K562 (cell line): Measurements from ENCODE around the gene IGSF21. TPM values are rescaled to one million over a fixed set of nuclear protein-coding genes. Genes with fewer than 3 reads are reported as not detected.

ENCODE experiments used
- ATAC-seq: fragments of 200-7000 bp; cut with Tn5 transposase; 3 replicates; pipeline ENCODE4 v1.9.1; 2020; ENCODE audit warnings: moderate library complexity
- BruUV-seq: library from RNA; stranded (reverse); fragments of 400-500 nt; replicated peaks from 2 replicates; lab custom pipeline; 2021; lab: Mats Ljungman, UMichigan
- CTCF ChIA-PET: fragments of 300-600 bp; formaldehyde crosslinking; extraction: SDS; loops from one replicate; lab custom pipeline; 2021; ENCODE audit warnings: low intra/inter-chr PET ratio; lab: Yijun Ruan, JAX
- POLR2A ChIA-PET: fragments of 300-600, 350-650 bp; sonication (Branson Sonifier 250); formaldehyde crosslinking; extraction: SDS; loops from one replicate; lab custom pipeline; 2021; ENCODE audit warnings: antibody characterized with exemption, inconsistent platforms; lab: Yijun Ruan, JAX
- DNase-seq, 4 experiments: peaks; one replicate each; pipeline versions ENCODE4 v3.0.0 to v3.0.0-alpha.2; 2011 to 2018; ENCODE audit warnings: low spot score in 3 of 4, mixed read lengths in 3 of 4; ENCODE audit errors: extremely low read depth in 1 of 4
- FAIRE-seq: peaks from 2 replicates; lab custom pipeline; 2011; peaks lifted over from hg19 to GRCh38; lab: Jason Lieb, UNC
- H2AFZ ChIP-seq: 2 replicates; pipeline ENCODE4 v1.6.0; 2011; ENCODE audit warnings: low read depth, low read length, control low read depth, inconsistent platforms
- H3K27ac ChIP-seq: fragments of 200-600 bp; 3 replicates; pipeline ENCODE4 v1.8.0; 2011; ENCODE audit warnings: low read depth, mild to moderate bottlenecking, control low read depth, inconsistent platforms, low read length, moderate library complexity, mixed read lengths; ENCODE audit errors: extremely low read depth
- H3K27me3 ChIP-seq, 2 experiments: fragments of 300-600 bp in 1 of 2; 2 replicates in 1 of 2; 3 replicates in 1 of 2; pipeline versions ENCODE4 v1.6.0 to v1.8.0; 2011; ENCODE audit warnings: inconsistent platforms in 2 of 2, low read length in 2 of 2, mild to moderate bottlenecking in 1 of 2, mixed read lengths in 1 of 2, moderate library complexity in 1 of 2; ENCODE audit not compliant: control insufficient read depth in 2 of 2, insufficient read depth in 2 of 2
- H3K36me3 ChIP-seq: fragments of 300-600 bp; 3 replicates; pipeline ENCODE4 v1.8.0; 2011; ENCODE audit warnings: mild to moderate bottlenecking, low read length, inconsistent platforms; ENCODE audit not compliant: control insufficient read depth, insufficient read depth
- H3K4me1 ChIP-seq, 2 experiments: fragments of 200-600 bp in 1 of 2; replicated peaks in 1 of 2; 2 replicates in 1 of 2; 3 replicates in 1 of 2; pipeline versions ENCODE4 v1.5.1 to v1.8.0; 2011; ENCODE audit warnings: inconsistent platforms in 2 of 2, low read length in 2 of 2, mild to moderate bottlenecking in 1 of 2, mixed read lengths in 1 of 2, moderate library complexity in 1 of 2; ENCODE audit not compliant: control insufficient read depth in 2 of 2, insufficient read depth in 2 of 2
- H3K4me2 ChIP-seq: 2 replicates; pipeline ENCODE4 v1.6.1; 2011; ENCODE audit warnings: low read length, control low read depth, inconsistent platforms, mixed read lengths; ENCODE audit not compliant: insufficient read depth
- H3K4me3 ChIP-seq: fragments of 200-600 bp; sonication (generic), shearing (Covaris generic); 2 replicates; pipeline ENCODE4 v1.5.1; 2016; ENCODE audit warnings: control low read depth, inconsistent platforms
- H3K79me2 ChIP-seq: fragments of 200-600 bp; 3 replicates; pipeline ENCODE4 v1.8.0; 2011; ENCODE audit warnings: low read length, inconsistent platforms; ENCODE audit not compliant: control insufficient read depth, insufficient read depth
- H3K9ac ChIP-seq, 2 experiments: 2 replicates each; pipeline versions ENCODE4 v1.6.0 to v1.6.1; 2011; ENCODE audit warnings: low read depth in 2 of 2, low read length in 2 of 2, control low read depth in 1 of 2, inconsistent platforms in 1 of 2, mild to moderate bottlenecking in 1 of 2, mixed read lengths in 1 of 2; ENCODE audit not compliant: insufficient read depth in 1 of 2
- H3K9me1 ChIP-seq: one replicate; pipeline ENCODE4 v1.6.0; 2011; ENCODE audit warnings: inconsistent platforms, mild to moderate bottlenecking, low read length, moderate library complexity; ENCODE audit not compliant: control insufficient read depth, insufficient read depth
- H3K9me3 ChIP-seq: replicated peaks from 2 replicates; pipeline ENCODE4 v1.5.1; 2011; ENCODE audit warnings: low read depth, low read length, inconsistent platforms; ENCODE audit not compliant: control insufficient read depth, insufficient read depth
- H4K20me1 ChIP-seq: replicated peaks from 2 replicates; pipeline ENCODE4 v1.6.1; 2011; ENCODE audit warnings: low read length, inconsistent platforms, mixed read lengths; ENCODE audit not compliant: control insufficient read depth, insufficient read depth
- CREB3 ChIP-seq: fragments of 450-650 bp; conservative IDR thresholded peaks from 2 replicates; pipeline ENCODE4 v1.6.1; 2016; ENCODE audit warnings: missing genetic modification characterization, low read depth, mild to moderate bottlenecking, missing compliant biosample characterization, moderate library complexity
- E4F1 ChIP-seq: fragments of 250-450 bp; sonication (Bioruptor Pico); IDR thresholded peaks from 2 replicates; pipeline ENCODE4 v1.5.0; 2021; ENCODE audit warnings: mild to moderate bottlenecking, borderline replicate concordance
- GABPA ChIP-seq: fragments of 200-800 bp; sonication (Bioruptor generic); conservative IDR thresholded peaks from 2 replicates; pipeline ENCODE4 v1.6.1; 2016; ENCODE audit warnings: low read depth, missing genetic modification characterization, missing compliant biosample characterization
- GTF2B ChIP-seq: IDR thresholded peaks from 2 replicates; pipeline ENCODE4 v1.6.1; 2011; ENCODE audit not compliant: insufficient read length; ENCODE audit errors: extremely low read depth
- HDAC8 ChIP-seq: fragments of 450-650 bp; IDR thresholded peaks from 2 replicates; pipeline ENCODE4 v1.6.1; 2016; ENCODE audit warnings: mild to moderate bottlenecking, missing genetic modification characterization, moderate library complexity, missing compliant biosample characterization
- NFE2 ChIP-seq: IDR thresholded peaks from 2 replicates; pipeline ENCODE4 v1.6.1; 2014; ENCODE audit warnings: antibody characterized with exemption, low read depth
- RREB1 ChIP-seq: fragments of 250-450 bp; sonication (Bioruptor Pico); IDR thresholded peaks from 2 replicates; pipeline ENCODE4 v1.4.0; 2020
- TCF7L2 ChIP-seq: fragments of 150-350 bp; IDR thresholded peaks from 2 replicates; pipeline ENCODE4 v1.6.1; 2016; ENCODE audit warnings: low read depth, mild to moderate bottlenecking, low read length, moderate library complexity
- ZNF655 ChIP-seq: fragments of 250-450 bp; sonication (Bioruptor Pico); IDR thresholded peaks from 2 replicates; pipeline ENCODE4 v1.5.0; 2021
- WGBS: fragments of 100-300 bp; shearing (Covaris generic); methylation state at CpG from one replicate; pipeline ENCODE4 v1.1.6; 2016; ENCODE audit warnings: low coverage, mixed read lengths; ENCODE audit not compliant: insufficient coverage; ENCODE audit errors: missing lambda C conversion rate; 5-methylcytosine and 5-hydroxymethylcytosine counted together
- in situ Hi-C: fragments of 300-500 bp; cut with MboI; formaldehyde crosslinking; loops from 4 replicates; pipeline ENCODE4 v1.15.0; 2018; ENCODE audit warnings: inconsistent platforms, mixed read lengths
- intact Hi-C: fragments of 100-400 bp; cut with micrococcal nuclease; formaldehyde crosslinking; loops from 2 replicates; pipeline ENCODE4 v1.14.2; 2022
- polyA plus RNA-seq, 8 experiments: library from polyadenylated mRNA; depleted of rRNA in 4 of 8; stranded (reverse) in 5 of 8; unstranded in 3 of 8; fragments of >200 nt; fragmentation: Nextera tagmentation in 2 of 8; fragmentation: Illumina TruSeq in 1 of 8; extraction: Ambion mirVana in 2 of 8; extraction: Trizol in 1 of 8; gene quantifications; 2 replicates each; pipeline versions ENCODE4 v1.2.1 to v1.2.3, GENCODE V29; 2011 to 2014; ENCODE audit warnings: inconsistent platforms in 1 of 8, missing spikeins in 1 of 8
- total RNA-seq, 7 experiments: library from RNA; depleted of rRNA in 6 of 7; stranded (reverse); fragments of >200 nt in 6 of 7; fragmentation: Illumina TruSeq in 2 of 7; extraction: Trizol in 2 of 7; gene quantifications; 2 replicates each; pipeline versions ENCODE4 v1.2.1 to v1.2.3, GENCODE V29; 2011 to 2021; ENCODE audit warnings: low replicate concordance in 1 of 7

Gene IGSF21
- total and polyA plus RNA-seq, 9 of the 15 experiments (the other 6 are each of a cell fraction or from before 2014, with no cell fraction given): not detected

- TF ChIP-seq RREB1: no peak
- TF ChIP-seq, all 486 proteins: peak for 0
Measured at GRCh38 chr1:18183533-18183932, 75.9 kb downstream of the IGSF21 start (continued).

GRCh38 chr1:18187054-18187453 lies 79.5 kb downstream of the IGSF21 start:
- FAIRE-seq: no peak
- in situ Hi-C loops: no loop called here
- ATAC-seq: no peak
- Histone ChIP-seq H3K9me3 (no peaks in the 10 kb centered on the region), H3K4me2 (no peak overlapping the region), H3K4me1 (peaks cover 0 to 3% of the 10 kb centered on the region in 2 experiments; a peak in 1 of 5 replicates), H3K4me3 (no peak overlapping the region), H3K79me2 (no peaks in the 10 kb centered on the region), H4K20me1 (no peaks in the 10 kb centered on the region; the same call in none of the 2 replicates), H3K9me1 (peaks cover 4% of the 10 kb centered on the region), H3K9ac (no peak overlapping the region), H3K36me3 (no peaks in the 10 kb centered on the region), H3K27ac (no peak overlapping the region), H3K27me3 (peaks cover 2 to 21% of the 10 kb centered on the region in 2 experiments; a peak in 3 of 5 replicates), H2AFZ (no peak overlapping the region)
- 3% methylated on average over 4 of the region's 5 CpGs for WGBS
- BruUV-seq: no TSS peak
- intact Hi-C loops: no loop called here
- ChIA-PET CTCF (no interaction called here), POLR2A (no interaction called here)
- DNase-seq: no peak
- no peak for TF ChIP-seq E4F1 (CRISPR knock-in tag)
- TF ChIP-seq GTF2B: no peak
- no peak for TF ChIP-seq HDAC8 (tag)
- no peak for TF ChIP-seq TCF7L2
- TF ChIP-seq NFE2: no peak
- no peak for TF ChIP-seq GABPA (tag)
- TF ChIP-seq ZNF655 (CRISPR knock-in tag): no peak
- TF ChIP-seq CREB3 (tag): no peak
